HG02970 (cell line): ENCODE data around the gene NDUFA1.
"Not testable (repeated sequence)": the region's sequence is repeated elsewhere in the genome, so short reads cannot be mapped to it uniquely, and the experiment has no call there.

Experiments
- ATAC-seq: cut with Tn5 transposase; IDR thresholded peaks from one replicate; pipeline ENCODE4 v1.9.1; 2021; ENCODE audit warnings: mild to moderate bottlenecking, moderate library complexity, moderate number of reproducible peaks; ENCODE audit not compliant: unreplicated experiment, low FRiP score

Gene NDUFA1

GRCh38 chrX:119899125-119899524 is 27.5 kb downstream of the NDUFA1 start:
- no peak for ATAC-seq

GRCh38 chrX:119900976-119901375 is 29.3 kb downstream of the NDUFA1 start:
- ATAC-seq: no peak

- ATAC-seq: no peak
These were observed 44.7 kb downstream of the NDUFA1 start for GRCh38 chrX:119916310-119916709.

GRCh38 chrX:119917877-119918276 is 46.2 kb downstream of the NDUFA1 start:
- ATAC-seq: no peak

GRCh38 chrX:119919835-119920585 is 48.4 kb downstream of the NDUFA1 start:
- no peak for ATAC-seq

GRCh38 chrX:119922391-119922790 is 50.8 kb downstream of the NDUFA1 start:
- ATAC-seq: not testable (repeated sequence)
